ENCODE results near the gene G0S2.

Gene G0S2, protein sequence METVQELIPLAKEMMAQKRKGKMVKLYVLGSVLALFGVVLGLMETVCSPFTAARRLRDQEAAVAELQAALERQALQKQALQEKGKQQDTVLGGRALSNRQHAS

DNA sequence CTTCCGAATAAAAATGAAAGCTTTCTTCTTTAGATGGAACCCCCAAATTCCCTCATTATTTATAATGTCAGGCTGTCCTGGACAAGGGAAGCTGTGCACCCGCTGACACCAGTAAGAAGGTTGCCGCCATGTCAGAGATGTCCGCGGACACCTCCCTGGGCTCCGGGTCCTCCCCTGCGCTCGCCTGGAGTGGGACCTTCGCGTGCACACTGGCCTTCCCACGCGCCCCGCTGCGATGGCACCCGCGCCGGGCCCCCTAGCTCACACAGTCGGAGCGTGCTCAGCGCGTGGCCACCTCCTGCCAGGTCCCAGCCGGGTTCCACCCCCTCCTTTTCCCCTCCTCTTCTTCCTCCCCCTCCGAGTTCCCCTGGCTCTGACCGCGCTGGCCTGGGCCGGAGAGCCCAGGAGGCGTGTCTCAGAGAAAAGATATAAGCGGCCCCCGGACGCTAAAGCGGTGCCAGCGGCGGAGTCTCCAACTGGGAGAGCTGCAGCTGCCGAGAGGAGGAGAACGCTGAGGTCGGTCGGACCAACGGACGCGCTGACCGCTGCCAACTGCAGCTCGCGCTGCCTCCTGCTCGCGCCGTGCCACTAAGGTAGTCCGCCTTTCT, at the start of gene G0S2:
TSS of gene G0S2 (plus strand) at position 456 of the 608 bp plus-strand sequence. CDS start 273 bp downstream, outside the sequence.
- ChIA-PET CTCF (interaction anchor here (0.7 to 4.7 kb wide), 10 partner anchors 9 to 74 kb away, joined by 3 to 22 read pairs (median 3); partner anchors contain the start of gene HSD11B1), POLR2A (interaction anchor here (0.6 kb wide), 1 partner anchor 22 kb away, joined by 3 read pairs; no protein-coding TSS in a partner anchor)
- DNase-seq (ENCODE audit: extremely low spot score), result no peak
- TF ChIP-seq, protein P1, sequence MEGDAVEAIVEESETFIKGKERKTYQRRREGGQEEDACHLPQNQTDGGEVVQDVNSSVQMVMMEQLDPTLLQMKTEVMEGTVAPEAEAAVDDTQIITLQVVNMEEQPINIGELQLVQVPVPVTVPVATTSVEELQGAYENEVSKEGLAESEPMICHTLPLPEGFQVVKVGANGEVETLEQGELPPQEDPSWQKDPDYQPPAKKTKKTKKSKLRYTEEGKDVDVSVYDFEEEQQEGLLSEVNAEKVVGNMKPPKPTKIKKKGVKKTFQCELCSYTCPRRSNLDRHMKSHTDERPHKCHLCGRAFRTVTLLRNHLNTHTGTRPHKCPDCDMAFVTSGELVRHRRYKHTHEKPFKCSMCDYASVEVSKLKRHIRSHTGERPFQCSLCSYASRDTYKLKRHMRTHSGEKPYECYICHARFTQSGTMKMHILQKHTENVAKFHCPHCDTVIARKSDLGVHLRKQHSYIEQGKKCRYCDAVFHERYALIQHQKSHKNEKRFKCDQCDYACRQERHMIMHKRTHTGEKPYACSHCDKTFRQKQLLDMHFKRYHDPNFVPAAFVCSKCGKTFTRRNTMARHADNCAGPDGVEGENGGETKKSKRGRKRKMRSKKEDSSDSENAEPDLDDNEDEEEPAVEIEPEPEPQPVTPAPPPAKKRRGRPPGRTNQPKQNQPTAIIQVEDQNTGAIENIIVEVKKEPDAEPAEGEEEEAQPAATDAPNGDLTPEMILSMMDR (IDR thresholded peaks at IDR 0.05; ENCODE audit: control extremely low read depth, extremely low read depth, low read depth, missing control alignments), result no peak

DNA sequence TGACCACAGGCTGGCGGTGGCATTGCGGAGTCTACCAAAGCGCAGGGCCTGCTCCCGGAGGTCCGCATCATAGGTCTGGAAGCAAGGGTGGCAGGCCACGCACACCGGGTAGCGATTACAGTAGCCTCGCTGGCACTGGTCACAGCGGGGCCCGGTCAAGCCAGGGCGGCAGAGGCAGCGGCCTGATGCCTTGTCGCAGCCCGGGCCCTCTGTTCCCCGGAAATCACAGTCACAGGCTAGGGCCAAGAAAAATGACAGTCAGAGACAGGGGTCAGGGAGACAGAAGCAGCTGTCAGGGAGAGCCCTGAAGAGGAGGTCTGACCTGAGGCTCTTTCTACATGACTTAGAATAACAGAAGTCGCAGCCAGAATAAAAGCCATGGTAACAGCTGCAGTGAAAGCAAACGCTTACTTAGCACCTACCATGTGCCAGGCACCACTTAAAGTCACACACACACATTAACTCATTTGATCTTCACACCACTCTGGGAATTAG, 49.4 kb upstream of the G0S2 start:
- ChIA-PET POLR2A (no interaction called here), CTCF (interaction anchor here (0.8 to 10.3 kb wide), 3 partner anchors 27 to 67 kb away, joined by 3 to 144 read pairs (median 4); partner anchors contain the start of gene CAMK1G)
- TF ChIP-seq, protein P1 (IDR thresholded peaks at IDR 0.05; ENCODE audit: control extremely low read depth, extremely low read depth, low read depth, missing control alignments), result no peak
- DNase-seq (ENCODE audit: extremely low spot score), result no peak

DNA sequence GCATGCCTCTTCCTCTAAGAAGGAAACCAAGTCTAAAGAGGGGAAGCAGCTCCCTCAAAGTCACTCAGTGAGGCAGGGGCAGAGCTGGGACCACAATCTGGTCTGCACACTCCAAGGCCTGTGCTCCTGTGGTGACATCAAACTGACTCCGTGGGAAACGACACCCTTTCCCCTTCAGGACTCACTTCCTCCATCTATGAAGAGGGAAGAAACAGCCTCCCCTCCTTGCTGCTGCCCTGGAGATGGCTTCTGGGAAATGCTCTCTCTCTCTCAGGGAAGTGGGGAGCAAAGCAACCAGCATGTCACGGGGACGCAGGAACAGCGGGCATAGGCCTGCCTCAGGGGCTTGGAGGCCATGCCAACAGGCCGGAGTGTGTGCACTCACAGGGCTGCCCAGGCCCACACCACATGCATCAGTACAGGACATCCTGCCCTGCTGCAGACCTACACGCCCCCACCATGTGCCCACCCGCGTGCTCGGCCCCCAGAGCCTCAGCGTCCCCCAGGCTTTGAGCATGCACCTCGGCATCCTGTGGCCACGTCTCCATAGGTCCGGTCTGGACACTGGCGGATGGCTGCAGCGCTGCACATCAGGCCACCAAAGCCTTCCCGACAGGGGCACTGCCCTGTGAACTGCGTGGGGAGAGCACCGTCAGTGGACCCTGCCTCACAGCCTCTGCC, 48.7 kb upstream of the G0S2 start:
- POLR2A ChIA-PET, result no interaction called here
- DNase-seq (ENCODE audit: extremely low spot score), result no peak
- TF ChIP-seq, protein P1 (IDR thresholded peaks at IDR 0.05; ENCODE audit: control extremely low read depth, extremely low read depth, low read depth, missing control alignments), result no peak
- CTCF ChIA-PET, result interaction anchor here (0.7 to 10.3 kb wide), 14 partner anchors 9 to 132 kb away, joined by 3 to 144 read pairs (median 4); partner anchors contain the start of gene CAMK1G

DNA sequence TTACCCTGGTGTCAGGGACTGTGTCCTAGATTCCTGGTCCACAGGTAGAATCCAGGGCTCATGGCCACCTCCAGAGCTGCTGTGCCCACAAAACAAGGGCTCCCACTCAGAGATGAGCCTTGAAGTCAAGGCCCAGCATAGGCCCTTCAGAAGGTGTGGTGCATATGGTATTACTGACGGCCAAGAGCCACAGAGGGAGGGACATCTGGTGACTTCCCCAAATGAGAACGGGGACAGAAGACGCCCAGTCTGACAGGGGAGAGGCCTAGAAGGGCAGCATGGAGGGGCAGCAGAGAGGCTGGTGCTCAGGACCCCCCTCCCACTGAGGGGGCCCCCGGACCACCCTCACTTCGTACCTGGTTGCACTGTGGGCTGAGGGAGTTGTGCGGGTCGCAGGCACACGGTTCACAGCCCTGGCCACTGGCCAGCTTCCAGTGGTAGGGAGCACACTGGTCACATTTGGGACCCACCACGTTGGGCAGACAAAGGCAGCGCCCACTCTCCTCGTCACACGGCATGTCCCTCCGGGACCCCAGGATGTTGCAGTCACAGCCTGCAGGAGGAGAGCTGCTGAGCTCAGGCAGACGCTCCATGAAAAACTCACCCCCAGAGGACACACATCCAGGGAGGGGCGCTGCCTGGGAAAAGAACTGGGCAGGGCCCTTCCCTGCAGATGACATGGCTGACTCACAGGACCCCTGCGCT, 48.0 kb upstream of the G0S2 start:
- TF ChIP-seq, protein P1 (IDR thresholded peaks at IDR 0.05; ENCODE audit: control extremely low read depth, extremely low read depth, low read depth, missing control alignments), result no peak
- POLR2A ChIA-PET, result no interaction called here
- DNase-seq (ENCODE audit: extremely low spot score), result peak; percentile 33
- CTCF ChIA-PET, result interaction anchor here (0.6 to 10.3 kb wide), 23 partner anchors 9 to 131 kb away, joined by 3 to 144 read pairs (median 4); partner anchors contain the start of gene CAMK1G

DNA sequence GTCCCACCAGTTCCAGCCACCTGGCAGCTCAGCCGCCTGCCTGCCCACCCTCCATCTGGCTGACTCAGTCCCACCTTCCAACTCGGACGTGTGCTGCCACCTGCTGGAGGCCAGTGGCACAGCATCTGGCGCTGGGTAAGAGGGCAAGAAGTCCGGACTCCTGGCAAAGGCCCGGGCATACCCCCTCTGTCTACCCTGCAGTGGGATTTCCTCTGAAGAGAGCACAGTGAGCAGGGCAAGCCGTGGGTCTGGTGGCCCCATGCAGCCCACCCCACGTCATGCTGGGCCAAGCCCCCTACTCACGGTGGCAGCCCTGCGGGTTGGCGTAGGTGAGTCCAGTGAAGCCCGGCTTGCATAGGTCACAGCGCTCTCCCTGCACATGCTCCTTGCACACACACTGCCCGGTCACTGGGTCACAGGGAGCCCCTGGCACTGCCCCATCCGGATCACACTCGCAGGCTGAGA, 47.4 kb upstream of the G0S2 start:
- POLR2A ChIA-PET, result no interaction called here
- peak; percentile 86 for DNase-seq (ENCODE audit: extremely low spot score)

More for the DNA sequence above, 47.4 kb upstream of the G0S2 start:
- TF ChIP-seq, protein P1 (IDR thresholded peaks at IDR 0.05; ENCODE audit: control extremely low read depth, extremely low read depth, low read depth, missing control alignments), result peak; percentile 99
- CTCF ChIA-PET, result interaction anchor here (0.6 to 10.3 kb wide), 22 partner anchors 8 to 130 kb away, joined by 3 to 144 read pairs (median 4); partner anchors contain the start of gene CAMK1G

Data from GM10248 (cell line).